Measurements from ENCODE around the gene C3. TPM values are rescaled to one million over a fixed set of nuclear protein-coding genes. Genes with fewer than 3 reads are reported as not detected.

The C3 gene
- polyA plus RNA-seq, 1 experiment = 1.8 TPM

- no peak overlapping the region for H3K4me3 ChIP-seq (ENCODE audit: low read depth, low read length)
- H3K9me3 ChIP-seq (ENCODE audit: control insufficient read depth, insufficient read depth, low read length) = no peaks in the 10 kb centered on the region; the same call in 1 of the 2 replicates
- TF ChIP-seq, protein P1, sequence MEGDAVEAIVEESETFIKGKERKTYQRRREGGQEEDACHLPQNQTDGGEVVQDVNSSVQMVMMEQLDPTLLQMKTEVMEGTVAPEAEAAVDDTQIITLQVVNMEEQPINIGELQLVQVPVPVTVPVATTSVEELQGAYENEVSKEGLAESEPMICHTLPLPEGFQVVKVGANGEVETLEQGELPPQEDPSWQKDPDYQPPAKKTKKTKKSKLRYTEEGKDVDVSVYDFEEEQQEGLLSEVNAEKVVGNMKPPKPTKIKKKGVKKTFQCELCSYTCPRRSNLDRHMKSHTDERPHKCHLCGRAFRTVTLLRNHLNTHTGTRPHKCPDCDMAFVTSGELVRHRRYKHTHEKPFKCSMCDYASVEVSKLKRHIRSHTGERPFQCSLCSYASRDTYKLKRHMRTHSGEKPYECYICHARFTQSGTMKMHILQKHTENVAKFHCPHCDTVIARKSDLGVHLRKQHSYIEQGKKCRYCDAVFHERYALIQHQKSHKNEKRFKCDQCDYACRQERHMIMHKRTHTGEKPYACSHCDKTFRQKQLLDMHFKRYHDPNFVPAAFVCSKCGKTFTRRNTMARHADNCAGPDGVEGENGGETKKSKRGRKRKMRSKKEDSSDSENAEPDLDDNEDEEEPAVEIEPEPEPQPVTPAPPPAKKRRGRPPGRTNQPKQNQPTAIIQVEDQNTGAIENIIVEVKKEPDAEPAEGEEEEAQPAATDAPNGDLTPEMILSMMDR (IDR thresholded peaks at IDR 0.05; ENCODE audit: low read depth, low read length) = no peak
- H3K27ac ChIP-seq (ENCODE audit: low read depth, low read length) = no peak overlapping the region
- no peak for DNase-seq (ENCODE audit: low read depth, low spot score)
- ChIA-PET POLR2A (no interaction called here), CTCF (no interaction called here)
- no peaks in the 10 kb centered on the region for H3K27me3 ChIP-seq (ENCODE audit: control insufficient read depth, insufficient read depth, low read length)
These were observed 10.7 kb upstream of the C3 start for GRCh38 chr19:6730941-6731670.

GRCh38 chr19:6730153-6730804 is 9.8 kb upstream of the C3 start:
- ChIA-PET POLR2A (interaction anchor here (0.6 kb wide), 1 partner anchor 369 kb away, joined by 3 read pairs; no protein-coding TSS in a partner anchor), CTCF (no interaction called here)
- TF ChIP-seq, protein P1 (IDR thresholded peaks at IDR 0.05; ENCODE audit: low read depth, low read length) = no peak
- no peak overlapping the region for H3K4me3 ChIP-seq (ENCODE audit: low read depth, low read length)
- no peaks in the 10 kb centered on the region for H3K27me3 ChIP-seq (ENCODE audit: control insufficient read depth, insufficient read depth, low read length)
- H3K9me3 ChIP-seq (ENCODE audit: control insufficient read depth, insufficient read depth, low read length) = no peaks in the 10 kb centered on the region; the same call in 1 of the 2 replicates
- H3K27ac ChIP-seq (ENCODE audit: low read depth, low read length) = no peak overlapping the region
- no peak for DNase-seq (ENCODE audit: low read depth, low spot score)

GRCh38 chr19:6729573-6730152 is 9.2 kb upstream of the C3 start:
- ChIA-PET CTCF (no interaction called here), POLR2A (interaction anchor here (0.6 kb wide), 1 partner anchor 369 kb away, joined by 3 read pairs; no protein-coding TSS in a partner anchor)
- no peak for DNase-seq (ENCODE audit: low read depth, low spot score)
- Histone ChIP-seq H3K27me3 (ENCODE audit: control insufficient read depth, insufficient read depth, low read length) (no peaks in the 10 kb centered on the region), H3K27ac (ENCODE audit: low read depth, low read length) (no peak overlapping the region), H3K9me3 (ENCODE audit: control insufficient read depth, insufficient read depth, low read length) (no peaks in the 10 kb centered on the region; the same call in 1 of the 2 replicates), H3K4me3 (ENCODE audit: low read depth, low read length) (no peak overlapping the region)
- TF ChIP-seq, protein P1 (IDR thresholded peaks at IDR 0.05; ENCODE audit: low read depth, low read length) = no peak

DNA sequence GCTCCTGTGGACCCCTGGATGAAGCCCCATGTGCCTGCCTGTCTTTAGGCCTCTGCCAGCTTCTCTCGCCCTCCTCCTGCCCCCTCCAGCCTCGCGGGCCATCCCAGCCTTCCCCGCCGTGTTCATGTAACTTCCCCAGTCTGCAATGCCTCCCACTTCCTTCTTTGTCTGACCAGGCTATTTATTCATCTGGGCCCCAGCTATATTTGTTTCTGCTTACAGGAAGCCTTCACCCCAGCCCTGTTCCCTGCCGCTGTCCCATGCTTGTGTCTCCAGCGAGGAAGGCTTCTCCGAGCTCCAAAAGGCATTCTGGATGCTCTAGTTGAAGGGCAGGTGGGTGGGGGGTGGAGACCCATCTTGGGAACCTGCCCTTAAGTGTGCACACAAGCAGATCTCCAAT is 7.9 kb upstream of the C3 start:
- no peaks in the 10 kb centered on the region for H3K27me3 ChIP-seq (ENCODE audit: control insufficient read depth, insufficient read depth, low read length)
- no peak for DNase-seq (ENCODE audit: low read depth, low spot score)
- POLR2A ChIA-PET = interaction anchor here (1.0 kb wide), 1 partner anchor 8 kb away, joined by 14 read pairs; no protein-coding TSS in a partner anchor
- TF ChIP-seq, protein P1 (IDR thresholded peaks at IDR 0.05; ENCODE audit: low read depth, low read length) = no peak
- CTCF ChIA-PET = interaction anchor here (0.6 to 1.0 kb wide), 2 partner anchors 9 to 35 kb away, joined by 3 to 4 read pairs; partner anchors contain the start of gene GPR108
- H3K9me3 ChIP-seq (ENCODE audit: control insufficient read depth, insufficient read depth, low read length) = no peaks in the 10 kb centered on the region; the same call in 1 of the 2 replicates
- no peak overlapping the region for H3K27ac ChIP-seq (ENCODE audit: low read depth, low read length)
- no peak overlapping the region for H3K4me3 ChIP-seq (ENCODE audit: low read depth, low read length)

Data from AG04450 (cell line).